B cell (primary cell): ENCODE data around the gene TMEM247.

Experiments
- CTCF ChIP-seq: fragments of 200-600 bp; IDR thresholded peaks from one replicate; pipeline ENCODE4 v1.8.0; 2022; ENCODE audit warnings: antibody characterized with exemption, mild to moderate bottlenecking
- EZH2 ChIP-seq: IDR thresholded peaks from 2 replicates; pipeline ENCODE4 v1.6.1; 2012; ENCODE audit warnings: borderline replicate concordance, low read depth, mild to moderate bottlenecking, moderate library complexity, low read length; ENCODE audit not compliant: insufficient read depth, poor library complexity, severe bottlenecking

GRCh38 chr2:46480562-46480961 lies 1.2 kb downstream of the TMEM247 start:
- TF ChIP-seq CTCF (no peak), EZH2 (no peak)
